Uterus (tissue), 2 donors: ENCODE results near the gene NTN4.

Experiments
- CTCF ChIP-seq, 4 experiments: fragments of 200-600 bp in 2 of 4; fragments of 450-650 bp in 2 of 4; sonication (generic) in 2 of 4; IDR thresholded peaks; one replicate each; pipeline ENCODE4 v1.5.1; 2016 to 2019; ENCODE audit warnings: antibody characterized with exemption in 4 of 4, mild to moderate bottlenecking in 2 of 4, moderate library complexity in 1 of 4
- POLR2A ChIP-seq, 2 donors: fragments of 450-650 bp; IDR thresholded peaks; one replicate each; pipeline ENCODE4 v1.6.1; 2016; ENCODE audit warnings: antibody characterized with exemption in 2 of 2, mild to moderate bottlenecking in 1 of 2, moderate library complexity in 1 of 2

DNA sequence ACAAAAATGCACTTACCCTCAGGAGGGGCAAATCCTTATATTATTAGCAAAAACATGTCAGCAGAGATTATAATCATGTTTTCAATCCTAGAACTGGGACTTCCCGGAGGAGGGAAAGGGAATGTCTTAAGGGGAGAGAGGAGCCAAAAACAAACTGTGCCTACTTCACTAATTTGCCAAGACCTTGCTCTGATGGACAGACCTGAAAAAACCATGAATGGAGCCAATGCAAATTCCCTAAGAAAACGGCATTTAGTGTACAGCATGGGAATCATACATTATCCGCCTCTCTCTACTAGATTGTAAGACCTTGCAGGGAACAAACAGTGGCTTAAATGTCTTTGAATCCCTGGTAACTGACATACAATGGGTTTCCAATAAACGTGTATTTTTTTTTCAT, 70.4 kb downstream of the NTN4 start:
- no peak for TF ChIP-seq POLR2A (IDR thresholded peaks at IDR 0.05)
- TF ChIP-seq CTCF (IDR thresholded peaks at IDR 0.05), result no peak
